B cell (primary cell): Measurements from ENCODE around the gene WDR83. TPM values are rescaled to one million over a fixed set of nuclear protein-coding genes. Genes with fewer than 3 reads are reported as not detected.
A peak's percentile ranks its signal among the peaks of the same experiment; 100 is the strongest.

Experiments
- polyA plus RNA-seq: library from polyadenylated mRNA; depleted of rRNA; stranded (reverse); fragments of >200 nt; gene quantifications from 2 replicates; pipeline ENCODE4 v1.2.3, GENCODE V29; 2012
- small RNA-seq: library from RNA; depleted of rRNA; stranded (forward); fragments of <200 nt; gene quantifications from one replicate; pipeline ENCODE3, GENCODE V24; 2012; ENCODE audit warnings: low replicate concordance, low read depth; ENCODE audit not compliant: insufficient read length
- total RNA-seq, 2 donors: library from RNA; stranded (reverse); fragments of 120-200 nt in 1 of 2; gene quantifications; 1 replicate in 1 of 2; 2 replicates in 1 of 2; pipeline versions ENCODE4 v1.2.3 to v1.2.4, GENCODE V29; 2013 to 2022

WDR83 gene
- total and polyA plus RNA-seq, 2 donors (not counting 1 experiment from before 2014, with no cell fraction given), result 16.3 to 24.6 TPM

Small RNAs within 50 kb of the gene (small RNA-seq; reads per million reads assigned to genes)
- gene SNORD41, result 4.6 reads per million, percentile 65 among the genes with 10 or more reads in this experiment

Other genes starting within 250 kb of the WDR83 start
- 5.5 and 6.2 TPM in 2 replicates for gene ZNF443, start 225.8 kb upstream of the WDR83 start, total RNA-seq
- 1.2 and 1.4 TPM in 2 replicates for gene ZNF443, start 225.8 kb upstream of the WDR83 start, polyA plus RNA-seq
- gene ZNF709, start 182.0 kb upstream of the WDR83 start, total RNA-seq, result 8.4 and 9.3 TPM in 2 replicates
- gene ZNF709, start 182.0 kb upstream of the WDR83 start, polyA plus RNA-seq, result 1.7 and 2.9 TPM in 2 replicates
- gene ZNF564, start 115.3 kb upstream of the WDR83 start, total RNA-seq, result 31.8 and 35.8 TPM in 2 replicates
- 2.8 and 3.2 TPM in 2 replicates for gene ZNF564, start 115.3 kb upstream of the WDR83 start, polyA plus RNA-seq
- gene ZNF490, start 56.0 kb upstream of the WDR83 start, total RNA-seq, result 19.9 and 21.2 TPM in 2 replicates
- 5.7 and 6.7 TPM in 2 replicates for gene ZNF490, start 56.0 kb upstream of the WDR83 start, polyA plus RNA-seq
- 56.0 and 57.9 TPM in 2 replicates for gene ZNF791, start 55.9 kb upstream of the WDR83 start, total RNA-seq
- 17.5 and 41.9 TPM in 2 replicates for gene ZNF791, start 55.9 kb upstream of the WDR83 start, polyA plus RNA-seq
- gene MAN2B1, start 65 bp upstream of the WDR83 start, total RNA-seq, result 252 and 256 TPM in 2 replicates
- 183 and 188 TPM in 2 replicates for gene MAN2B1, start 65 bp upstream of the WDR83 start, polyA plus RNA-seq
- 187 and 200 TPM in 2 replicates for gene DHPS, start 15.1 kb downstream of the WDR83 start, total RNA-seq
- gene DHPS, start 15.1 kb downstream of the WDR83 start, polyA plus RNA-seq, result 204 and 216 TPM in 2 replicates
- not detected in 2 replicates for gene GNG14, start 21.2 kb downstream of the WDR83 start, total RNA-seq
- gene GNG14, start 21.2 kb downstream of the WDR83 start, polyA plus RNA-seq, result not detected in 2 replicates
- 4.7 and 5.2 TPM in 2 replicates for gene FBXW9, start 29.8 kb downstream of the WDR83 start, total RNA-seq
- gene FBXW9, start 29.8 kb downstream of the WDR83 start, polyA plus RNA-seq, result 4.0 and 4.7 TPM in 2 replicates
- 73.7 and 76.3 TPM in 2 replicates for gene TNPO2, start 57.1 kb downstream of the WDR83 start, total RNA-seq
- gene TNPO2, start 57.1 kb downstream of the WDR83 start, polyA plus RNA-seq, result 85.6 and 89.0 TPM in 2 replicates
- 199 and 207 TPM in 2 replicates for gene TRIR, start 67.9 kb downstream of the WDR83 start, total RNA-seq
- 270 and 305 TPM in 2 replicates for gene TRIR, start 67.9 kb downstream of the WDR83 start, polyA plus RNA-seq
- gene GET3, start 70.7 kb downstream of the WDR83 start, total RNA-seq, result 30.7 and 37.2 TPM in 2 replicates
- gene GET3, start 70.7 kb downstream of the WDR83 start, polyA plus RNA-seq, result 45.5 and 61.7 TPM in 2 replicates
- gene BEST2, start 85.0 kb downstream of the WDR83 start, total RNA-seq, result not detected in 2 replicates
- 0.07 TPM in 1 of 2 replicates, not detected in the other for gene BEST2, start 85.0 kb downstream of the WDR83 start, polyA plus RNA-seq
- gene HOOK2, start 108.7 kb downstream of the WDR83 start, total RNA-seq, result 31.6 and 33.4 TPM in 2 replicates
- 30.3 and 35.7 TPM in 2 replicates for gene HOOK2, start 108.7 kb downstream of the WDR83 start, polyA plus RNA-seq
- gene JUNB, start 124.7 kb downstream of the WDR83 start, total RNA-seq, result 196 and 206 TPM in 2 replicates
- 1,407 and 4,055 TPM in 2 replicates for gene JUNB, start 124.7 kb downstream of the WDR83 start, polyA plus RNA-seq
- gene PRDX2, start 135.0 kb downstream of the WDR83 start, total RNA-seq, result 45.1 and 45.5 TPM in 2 replicates
- gene PRDX2, start 135.0 kb downstream of the WDR83 start, polyA plus RNA-seq, result 44.3 and 66.1 TPM in 2 replicates
- 2.1 TPM in 1 of 2 replicates, not detected in the other for gene THSD8, start 135.3 kb downstream of the WDR83 start, total RNA-seq
- not detected in 2 replicates for gene THSD8, start 135.3 kb downstream of the WDR83 start, polyA plus RNA-seq
- 16.9 and 18.9 TPM in 2 replicates for gene RNASEH2A, start 139.8 kb downstream of the WDR83 start, total RNA-seq
- gene RNASEH2A, start 139.8 kb downstream of the WDR83 start, polyA plus RNA-seq, result 13.0 and 14.5 TPM in 2 replicates
- not detected in 2 replicates for gene RTBDN, start 167.8 kb downstream of the WDR83 start, total RNA-seq
- gene RTBDN, start 167.8 kb downstream of the WDR83 start, polyA plus RNA-seq, result not detected in 2 replicates
- 0.39 and 1.2 TPM in 2 replicates for gene MAST1, start 171.7 kb downstream of the WDR83 start, total RNA-seq
- 0.36 and 1.1 TPM in 2 replicates for gene MAST1, start 171.7 kb downstream of the WDR83 start, polyA plus RNA-seq
- gene DNASE2, start 214.6 kb downstream of the WDR83 start, total RNA-seq, result 26.6 and 30.8 TPM in 2 replicates
- gene DNASE2, start 214.6 kb downstream of the WDR83 start, polyA plus RNA-seq, result 24.9 and 25.9 TPM in 2 replicates
- not detected in 2 replicates for gene KLF1, start 220.4 kb downstream of the WDR83 start, total RNA-seq
- gene KLF1, start 220.4 kb downstream of the WDR83 start, polyA plus RNA-seq, result not detected in 2 replicates
- gene GCDH, start 224.4 kb downstream of the WDR83 start, total RNA-seq, result 61.2 and 63.2 TPM in 2 replicates
- gene GCDH, start 224.4 kb downstream of the WDR83 start, polyA plus RNA-seq, result 47.8 and 48.9 TPM in 2 replicates